ENCODE data around the gene PDIA6.
"Not testable (repeated sequence)": the region's sequence is repeated elsewhere in the genome, so short reads cannot be mapped to it uniquely, and the experiment has no call there.

The PDIA6 gene

GRCh38 chr2:10793816-10794215, 18.8 kb downstream of the PDIA6 start:
- DNase-seq (ENCODE audit: low read depth in 1 of 2, low spot score in 1 of 2) = no peak
- no peak for TF ChIP-seq JUND (IDR thresholded peaks at IDR 0.05; ENCODE audit: low read depth)
- in situ Hi-C loops (cut with HindIII; ENCODE audit: low pct_unique_long_range_greater_than_20kb, low sequenced_read_pairs) = no loop called here

- in situ Hi-C loops (cut with HindIII; ENCODE audit: low pct_unique_long_range_greater_than_20kb, low sequenced_read_pairs) = no loop called here
- no peak for DNase-seq (ENCODE audit: low read depth in 1 of 2, low spot score in 1 of 2)
- TF ChIP-seq JUND (IDR thresholded peaks at IDR 0.05; ENCODE audit: low read depth) = no peak
Measured at GRCh38 chr2:10792660-10793400, 19.8 kb downstream of the PDIA6 start.

- DNase-seq (ENCODE audit: low read depth in 1 of 2, low spot score in 1 of 2) = no peak
- TF ChIP-seq JUND (IDR thresholded peaks at IDR 0.05; ENCODE audit: low read depth) = no peak
- in situ Hi-C loops (cut with HindIII; ENCODE audit: low pct_unique_long_range_greater_than_20kb, low sequenced_read_pairs) = no loop called here
Measured at GRCh38 chr2:10792001-10792634, 20.5 kb downstream of the PDIA6 start.

GRCh38 chr2:10790228-10790973, 22.2 kb downstream of the PDIA6 start:
- TF ChIP-seq JUND (IDR thresholded peaks at IDR 0.05; ENCODE audit: low read depth) = no peak
- in situ Hi-C loops (cut with HindIII; ENCODE audit: low pct_unique_long_range_greater_than_20kb, low sequenced_read_pairs) = no loop called here
- no peak for DNase-seq (ENCODE audit: low read depth in 1 of 2, low spot score in 1 of 2)

- TF ChIP-seq JUND (IDR thresholded peaks at IDR 0.05; ENCODE audit: low read depth) = no peak
- DNase-seq (ENCODE audit: low read depth in 1 of 2, low spot score in 1 of 2) = no peak
- in situ Hi-C loops (cut with HindIII; ENCODE audit: low pct_unique_long_range_greater_than_20kb, low sequenced_read_pairs) = no loop called here
Measured at GRCh38 chr2:10788855-10789254, 23.7 kb downstream of the PDIA6 start.

GRCh38 chr2:10787176-10787968, 25.2 kb downstream of the PDIA6 start:
- in situ Hi-C loops (cut with HindIII; ENCODE audit: low pct_unique_long_range_greater_than_20kb, low sequenced_read_pairs) = no loop called here

GRCh38 chr2:10786240-10786982, 26.2 kb downstream of the PDIA6 start:
- TF ChIP-seq JUND (IDR thresholded peaks at IDR 0.05; ENCODE audit: low read depth) = no peak
- in situ Hi-C loops (cut with HindIII; ENCODE audit: low pct_unique_long_range_greater_than_20kb, low sequenced_read_pairs) = no loop called here
- no peak for DNase-seq (ENCODE audit: low read depth in 1 of 2, low spot score in 1 of 2)

More at GRCh38 chr2:10787176-10787968, 25.2 kb downstream of the PDIA6 start:
- no peak for DNase-seq (ENCODE audit: low read depth in 1 of 2, low spot score in 1 of 2)
- no peak for TF ChIP-seq JUND (IDR thresholded peaks at IDR 0.05; ENCODE audit: low read depth)

- no peak for DNase-seq (ENCODE audit: low read depth in 1 of 2, low spot score in 1 of 2)
- no peak for TF ChIP-seq JUND (IDR thresholded peaks at IDR 0.05; ENCODE audit: low read depth)
- in situ Hi-C loops (cut with HindIII; ENCODE audit: low pct_unique_long_range_greater_than_20kb, low sequenced_read_pairs) = no loop called here
Measured at GRCh38 chr2:10785260-10785659, 27.3 kb downstream of the PDIA6 start.

- in situ Hi-C loops (cut with HindIII; ENCODE audit: low pct_unique_long_range_greater_than_20kb, low sequenced_read_pairs) = no loop called here
- no peak for TF ChIP-seq JUND (IDR thresholded peaks at IDR 0.05; ENCODE audit: low read depth)
- DNase-seq (ENCODE audit: low read depth in 1 of 2, low spot score in 1 of 2) = peak in 1 of 2 experiments; percentile 50
Measured at GRCh38 chr2:10784719-10785118, 27.9 kb downstream of the PDIA6 start.

GRCh38 chr2:10783421-10783820, 29.2 kb downstream of the PDIA6 start:
- DNase-seq (ENCODE audit: low read depth in 1 of 2, low spot score in 1 of 2) = no peak
- no peak for TF ChIP-seq JUND (IDR thresholded peaks at IDR 0.05; ENCODE audit: low read depth)
- in situ Hi-C loops (cut with HindIII; ENCODE audit: low pct_unique_long_range_greater_than_20kb, low sequenced_read_pairs) = no loop called here

- no peak for TF ChIP-seq JUND (IDR thresholded peaks at IDR 0.05; ENCODE audit: low read depth)
- DNase-seq (ENCODE audit: low read depth in 1 of 2, low spot score in 1 of 2) = no peak
- in situ Hi-C loops (cut with HindIII; ENCODE audit: low pct_unique_long_range_greater_than_20kb, low sequenced_read_pairs) = no loop called here
Measured at GRCh38 chr2:10781746-10782145, 30.8 kb downstream of the PDIA6 start.

- DNase-seq (ENCODE audit: low read depth in 1 of 2, low spot score in 1 of 2); in situ Hi-C loops (cut with HindIII; ENCODE audit: low pct_unique_long_range_greater_than_20kb, low sequenced_read_pairs): not testable (repeated sequence)
Measured at GRCh38 chr2:10780821-10781220, 31.8 kb downstream of the PDIA6 start.
